ENCODE measurements around the gene ATP6V1C2.

DNA sequence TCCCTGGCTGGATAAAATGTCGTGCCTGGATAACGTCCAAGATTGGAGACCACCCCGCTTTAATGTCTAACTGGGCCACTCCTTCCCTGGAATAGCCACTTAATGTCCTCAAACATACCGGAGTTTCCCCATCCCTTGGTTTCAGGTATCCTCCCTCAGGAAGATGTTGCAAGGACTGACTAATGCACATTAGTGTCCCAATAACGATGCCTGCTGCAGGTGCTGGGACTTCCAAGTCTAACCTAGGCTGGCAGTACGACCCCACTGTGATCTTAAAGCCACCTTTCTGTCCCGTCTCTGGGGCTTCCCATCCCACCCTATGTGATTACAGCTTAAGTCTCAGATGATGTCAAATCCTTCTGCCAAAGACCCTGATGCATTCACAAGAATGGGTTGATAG, 1.1 kb upstream of the ATP6V1C2 start:
- no peak for TF ChIP-seq POLR2A (IDR thresholded peaks at IDR 0.05; ENCODE audit: low read length)
- no peak for TF ChIP-seq GATA1 (IDR thresholded peaks at IDR 0.05; ENCODE audit: low read depth, low read length)
